Measurements from ENCODE around the gene MBD5.
"Not testable (repeated sequence)": the region's sequence is repeated elsewhere in the genome, so short reads cannot be mapped to it uniquely, and the experiment has no call there.

Gene MBD5

GRCh38 chr2:148528356-148529064 lies 507.6 kb downstream of the MBD5 start:
- no peak for DNase-seq

GRCh38 chr2:148529745-148530144 lies 508.9 kb downstream of the MBD5 start:
- DNase-seq, result no peak

DNA sequence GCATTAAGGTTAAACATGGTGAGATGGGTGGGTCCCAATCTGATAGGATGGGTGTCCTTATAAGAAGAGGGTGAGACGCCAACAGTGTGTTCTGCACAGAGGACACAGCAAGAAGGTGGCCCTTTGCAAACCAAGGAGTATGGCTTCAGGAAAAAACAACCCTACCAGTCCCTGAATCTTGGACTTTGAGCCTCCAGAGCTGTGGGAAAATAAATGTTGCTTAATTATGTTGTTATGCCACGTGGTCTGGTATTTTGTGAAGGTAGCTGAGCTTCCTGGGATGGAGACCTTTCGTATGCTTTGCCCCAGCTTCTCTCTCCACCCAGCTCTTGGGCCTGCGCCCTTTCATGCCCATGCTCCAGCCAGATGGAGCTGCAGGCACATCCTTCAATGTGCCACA lies 509.5 kb downstream of the MBD5 start:
- DNase-seq, result no peak

GRCh38 chr2:148531235-148531634 lies 510.3 kb downstream of the MBD5 start:
- DNase-seq, result no peak

GRCh38 chr2:148531669-148532428 lies 511.0 kb downstream of the MBD5 start:
- DNase-seq, result no peak

- no peak for DNase-seq
Measured at GRCh38 chr2:148533004-148533403, 512.1 kb downstream of the MBD5 start.

DNA sequence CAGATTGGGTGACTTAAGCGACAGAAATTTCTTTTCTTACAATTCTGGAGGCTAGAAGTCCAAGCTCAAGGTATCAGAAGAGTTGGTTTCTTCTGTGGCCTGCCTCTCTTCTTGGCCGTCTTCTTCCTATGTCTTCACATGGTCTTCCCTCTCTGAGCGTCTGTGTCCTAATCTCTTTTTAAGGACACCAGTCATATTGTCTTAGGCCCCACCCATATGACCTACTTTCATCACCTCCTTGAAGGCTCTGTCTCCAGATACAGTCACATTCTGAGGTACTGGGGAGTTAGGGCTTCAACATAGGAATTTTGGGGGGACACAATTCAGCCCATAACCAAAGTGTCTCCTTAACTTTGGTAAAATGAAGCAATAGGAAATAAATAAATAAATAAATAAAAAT lies 512.8 kb downstream of the MBD5 start:
- DNase-seq, result no peak

DNA sequence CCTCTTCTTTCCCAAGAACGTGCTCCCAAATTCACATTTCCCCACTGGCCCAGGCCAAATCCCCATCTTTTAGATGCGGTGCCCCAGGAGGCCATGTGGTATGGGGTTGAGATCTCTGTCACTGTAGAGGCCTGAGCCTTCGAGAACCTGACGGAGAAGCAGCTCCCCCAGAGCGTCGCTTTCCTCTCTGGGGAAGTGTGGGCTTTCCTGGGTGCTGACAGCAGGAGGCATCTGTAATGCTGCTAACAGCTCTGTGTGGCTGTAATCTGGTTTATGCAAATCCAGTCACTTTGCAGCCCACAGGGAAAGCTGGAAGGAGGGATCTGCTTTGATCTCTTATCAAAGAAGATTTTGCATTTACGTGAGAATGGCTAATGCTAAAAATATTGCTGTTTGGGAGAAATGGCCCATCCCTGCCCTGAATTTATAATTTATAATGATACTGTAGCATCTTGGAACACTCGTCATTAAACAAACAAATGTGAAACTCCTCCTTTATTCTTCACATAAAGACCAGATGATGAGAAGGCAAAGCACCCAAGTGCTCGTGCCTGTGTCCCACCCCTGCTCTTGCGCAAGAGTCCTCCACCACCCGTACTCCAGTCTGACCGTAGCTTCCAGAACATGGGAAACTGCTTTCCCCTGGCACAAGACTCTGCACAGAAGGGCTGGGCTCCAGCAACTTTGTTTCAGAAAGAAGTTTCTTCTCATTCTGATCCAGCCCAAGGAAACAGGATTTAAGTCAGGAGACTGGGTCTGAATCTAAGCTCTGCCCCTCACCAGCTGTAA lies 513.7 kb downstream of the MBD5 start:
- no peak for DNase-seq

- DNase-seq, result no peak
Measured at GRCh38 chr2:148538375-148538774, 517.5 kb downstream of the MBD5 start.

- DNase-seq, result no peak
Measured at GRCh38 chr2:148540022-148540421, 519.1 kb downstream of the MBD5 start.

GRCh38 chr2:148541792-148542191 lies 520.9 kb downstream of the MBD5 start:
- DNase-seq, result no peak

DNA sequence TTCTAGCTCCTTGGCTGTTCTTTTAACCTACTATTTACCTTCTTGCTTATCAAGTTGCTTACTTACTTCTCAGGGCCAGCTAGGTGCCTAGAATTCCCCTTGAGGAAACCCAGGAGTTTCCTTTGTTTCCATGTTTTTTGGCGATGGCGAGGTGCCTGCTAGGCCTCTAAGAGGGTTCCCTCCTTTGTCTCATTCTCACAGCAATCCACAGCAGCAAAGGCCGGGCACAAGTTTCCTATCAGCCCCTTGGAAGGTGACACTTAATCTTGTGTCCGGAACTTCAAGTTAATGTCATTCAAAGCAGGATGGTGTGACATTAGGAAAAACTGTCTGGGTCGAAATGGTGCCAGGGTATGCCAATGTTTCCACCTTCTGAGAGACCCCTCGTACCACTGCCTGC lies 521.7 kb downstream of the MBD5 start:
- DNase-seq, result no peak

DNA sequence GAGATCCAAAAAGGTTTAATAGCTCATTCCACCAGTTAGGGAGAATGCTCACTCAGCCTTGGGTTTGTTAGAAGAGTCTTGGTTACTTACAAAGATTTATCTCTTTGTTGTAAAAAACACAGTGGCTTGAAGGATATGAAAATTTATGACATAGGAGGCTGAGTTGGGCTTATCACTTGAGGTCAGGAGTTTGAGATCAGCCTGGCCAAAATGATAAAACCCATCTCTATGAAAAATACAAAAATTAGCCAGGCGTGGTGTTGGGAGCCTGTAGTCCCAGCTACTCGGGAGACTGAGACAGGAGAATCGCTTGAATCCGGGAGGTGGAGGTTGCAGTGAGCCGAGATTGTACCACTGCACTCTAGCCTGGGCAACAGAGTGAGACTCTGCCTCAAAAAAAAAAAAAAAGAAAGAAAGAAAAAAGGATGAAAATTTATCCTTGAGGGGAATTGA lies 522.2 kb downstream of the MBD5 start:
- not testable (repeated sequence) for DNase-seq

DNA sequence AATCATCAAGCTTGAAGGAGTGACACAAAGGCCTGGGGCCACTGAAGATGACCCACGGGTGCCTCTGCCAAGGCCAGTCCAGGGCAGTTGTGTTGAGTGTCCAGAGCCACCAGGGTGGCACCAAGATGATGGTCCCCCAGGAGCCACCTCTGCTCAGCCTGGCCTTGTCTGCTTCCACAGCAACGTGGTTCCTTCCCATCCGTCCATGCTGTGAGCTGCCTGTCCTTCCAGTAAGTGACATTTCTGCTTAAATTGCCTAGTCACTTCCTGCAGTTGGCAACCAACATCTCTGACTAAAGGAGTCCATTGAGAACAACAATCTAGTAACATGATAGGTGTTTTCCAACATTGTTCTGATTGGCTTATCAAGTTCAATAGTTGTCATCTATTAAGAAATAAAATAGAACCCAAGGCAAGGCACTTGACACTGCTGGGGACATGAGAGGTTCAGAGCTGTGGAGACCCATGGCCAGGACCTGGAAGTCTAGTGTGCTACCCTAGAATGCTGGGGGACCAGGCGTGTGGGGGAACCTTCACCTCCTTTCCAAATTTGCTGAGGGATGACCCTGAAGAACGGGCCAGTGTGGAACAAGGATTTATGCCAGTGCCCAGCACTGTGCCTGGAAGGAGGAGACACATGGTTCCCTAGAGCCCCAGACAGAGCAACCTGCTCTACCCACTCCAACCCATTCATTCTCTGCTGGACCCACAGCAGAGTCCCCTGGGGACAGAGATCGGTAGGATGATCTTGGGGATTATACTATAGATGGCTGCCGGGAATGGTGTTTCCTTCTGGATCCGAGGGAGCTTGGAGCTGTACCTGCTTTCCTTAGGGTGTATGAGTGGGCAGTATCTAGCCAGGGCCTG lies 524.7 kb downstream of the MBD5 start:
- DNase-seq, result no peak

GRCh38 chr2:148546270-148546669 lies 525.4 kb downstream of the MBD5 start:
- DNase-seq, result no peak

DNA sequence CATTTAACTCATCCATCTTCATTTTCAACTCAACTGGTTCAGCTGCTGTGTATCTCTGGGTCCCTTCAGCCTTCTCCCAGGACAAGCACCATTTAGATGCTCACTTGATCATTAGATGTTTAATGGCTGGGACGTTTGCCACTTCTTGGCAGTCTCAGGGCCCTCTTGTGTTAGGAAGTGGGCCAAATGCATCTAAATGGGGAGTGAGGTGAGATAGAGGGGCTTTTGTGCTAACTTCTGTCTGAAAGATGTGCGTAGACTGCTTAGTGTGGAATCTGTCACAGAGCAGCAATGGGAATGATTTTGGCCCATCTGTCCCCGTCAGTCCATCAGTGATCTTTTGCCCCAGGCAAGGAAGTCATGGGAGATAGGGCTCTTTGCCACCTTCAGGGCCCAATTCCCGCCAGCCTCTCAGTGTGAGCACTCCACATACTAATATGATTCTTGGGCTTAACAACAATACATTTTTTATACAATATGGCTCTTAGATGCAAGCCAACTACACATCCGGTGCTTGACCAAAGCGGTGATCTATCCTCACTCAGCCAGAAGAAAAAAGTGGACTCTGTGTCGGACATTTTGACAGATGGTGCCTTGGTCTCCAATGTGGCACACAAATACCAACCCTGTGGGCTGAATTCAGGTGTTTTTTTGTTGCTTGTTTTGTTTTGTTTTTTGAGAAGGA lies 528.0 kb downstream of the MBD5 start:
- no peak for DNase-seq

DNA sequence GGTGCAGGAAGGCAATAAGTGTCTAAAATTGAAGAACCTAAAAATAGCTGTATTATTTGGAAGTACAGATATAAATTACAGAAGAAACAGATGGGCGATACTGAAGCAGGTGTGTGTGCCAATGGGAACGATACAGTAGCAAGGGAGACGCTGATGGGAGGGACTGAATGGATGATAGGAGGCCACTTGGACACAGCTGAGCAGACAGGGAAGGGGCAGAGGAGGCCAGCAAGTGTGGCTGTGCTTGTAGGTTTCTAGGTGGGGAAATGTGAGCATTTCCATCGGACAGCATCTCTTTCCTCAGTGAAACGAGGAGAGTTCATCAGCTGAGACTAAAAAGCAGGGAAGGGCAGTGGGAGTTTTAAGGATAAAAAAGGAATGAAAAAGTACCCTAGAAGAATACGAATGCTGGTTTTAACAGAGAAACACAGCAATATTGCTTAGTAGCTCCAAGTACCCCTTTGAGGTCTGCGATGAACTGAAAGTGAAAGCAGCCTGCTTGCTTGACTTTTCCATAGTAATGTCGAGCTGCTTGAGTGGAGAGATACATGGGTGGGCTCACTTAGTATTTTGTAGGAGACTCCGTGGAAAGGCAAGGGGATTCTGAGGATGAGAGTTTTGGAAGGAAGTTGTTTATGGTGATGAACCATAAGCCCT lies 531.9 kb downstream of the MBD5 start:
- no peak for DNase-seq

DNA sequence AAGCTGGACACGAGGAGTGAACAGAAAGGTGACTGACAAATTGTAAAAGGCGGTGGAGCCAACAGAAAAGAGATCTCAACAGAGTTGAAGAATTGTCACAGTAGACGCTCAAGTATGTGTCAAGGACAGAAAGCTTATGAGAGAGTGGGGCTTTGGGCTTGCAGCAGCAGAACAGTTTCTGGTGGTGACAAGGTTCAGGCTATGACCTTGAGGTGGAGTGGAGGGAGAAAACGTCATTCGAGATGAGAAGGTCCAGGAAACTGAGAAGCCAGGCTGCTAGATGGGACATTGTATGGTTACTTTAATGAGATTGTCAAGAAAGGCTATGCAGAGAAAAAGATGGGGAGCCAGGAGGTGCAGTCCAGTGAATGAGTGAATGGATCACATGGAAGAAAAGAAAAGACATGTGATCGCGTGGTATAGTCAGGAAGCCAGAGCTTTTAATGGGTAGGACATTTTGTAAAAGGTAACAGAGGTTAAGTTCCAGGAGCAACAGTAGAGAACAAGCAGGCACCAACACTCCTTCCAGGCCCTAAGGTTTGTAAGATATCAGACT lies 532.5 kb downstream of the MBD5 start:
- no peak for DNase-seq

- no peak for DNase-seq
Measured at GRCh38 chr2:148554459-148555247, 533.8 kb downstream of the MBD5 start.

GRCh38 chr2:148555622-148556294 lies 534.9 kb downstream of the MBD5 start:
- DNase-seq, result no peak

All from COR-L47 (cell line).